Tongue (tissue), 2 donors: ENCODE measurements around the gene GTF2H1. TPM values are rescaled to one million over a fixed set of nuclear protein-coding genes. Genes with fewer than 3 reads are reported as not detected.
"Not testable (repeated sequence)": the region's sequence is repeated elsewhere in the genome, so short reads cannot be mapped to it uniquely, and the experiment has no call there.

Experiments
- DNase-seq: peaks from one replicate; pipeline ENCODE4 v3.0.0-alpha.2; 2015
- total RNA-seq: library from RNA; depleted of rRNA; stranded (reverse); fragments of >200 nt; gene quantifications from one replicate; pipeline ENCODE4 v1.2.3, GENCODE V29; 2014

The GTF2H1 gene
- total RNA-seq, 1 donor from 2014 or later: 69.6 TPM

- DNase-seq: no peak
Measured at GRCh38 chr11:18319914-18320313, 2.5 kb upstream of the GTF2H1 start.

- DNase-seq: no peak
Measured at GRCh38 chr11:18320617-18321016, 1.8 kb upstream of the GTF2H1 start.

GRCh38 chr11:18321578-18321968 lies 794 bp upstream of the GTF2H1 start:
- DNase-seq: peak; percentile 25

GRCh38 chr11:18322818-18323570 lies 627 bp downstream of the GTF2H1 start:
- DNase-seq: no peak

GRCh38 chr11:18323881-18324280 lies 1.5 kb downstream of the GTF2H1 start:
- DNase-seq: not testable (repeated sequence)

- DNase-seq: no peak
Measured at GRCh38 chr11:18324381-18324780, 2.0 kb downstream of the GTF2H1 start.

GRCh38 chr11:18329196-18329870 lies 7.0 kb downstream of the GTF2H1 start:
- no peak for DNase-seq

GRCh38 chr11:18330921-18331320 lies 8.6 kb downstream of the GTF2H1 start:
- no peak for DNase-seq

GRCh38 chr11:18332302-18332701 lies 9.9 kb downstream of the GTF2H1 start:
- DNase-seq: no peak

GRCh38 chr11:18332891-18333290 lies 10.5 kb downstream of the GTF2H1 start:
- no peak for DNase-seq

GRCh38 chr11:18347471-18348125 lies 25.2 kb downstream of the GTF2H1 start:
- DNase-seq: no peak

- no peak for DNase-seq
Measured at GRCh38 chr11:18352581-18352980, 30.2 kb downstream of the GTF2H1 start.

GRCh38 chr11:18358646-18359045 lies 36.3 kb downstream of the GTF2H1 start:
- no peak for DNase-seq

- no peak for DNase-seq
Measured at GRCh38 chr11:18361154-18361553, 38.8 kb downstream of the GTF2H1 start.

GRCh38 chr11:18364495-18365073 lies 42.2 kb downstream of the GTF2H1 start:
- no peak for DNase-seq

- DNase-seq: no peak
Measured at GRCh38 chr11:18365741-18366140, 43.4 kb downstream of the GTF2H1 start.

- no peak for DNase-seq
Measured at GRCh38 chr11:18366286-18366685, 43.9 kb downstream of the GTF2H1 start.

- no peak for DNase-seq
Measured at GRCh38 chr11:18367431-18367830, 45.1 kb downstream of the GTF2H1 start.

- no peak for DNase-seq
Measured at GRCh38 chr11:18368221-18368620, 45.9 kb downstream of the GTF2H1 start.

- DNase-seq: peak; percentile 42
Measured at GRCh38 chr11:18369398-18369797, 47.0 kb downstream of the GTF2H1 start.

- DNase-seq: no peak
Measured at GRCh38 chr11:18371279-18371678, 48.9 kb downstream of the GTF2H1 start.

GRCh38 chr11:18372201-18372600 lies 49.8 kb downstream of the GTF2H1 start:
- DNase-seq: no peak

GRCh38 chr11:18374956-18375355 lies 52.6 kb downstream of the GTF2H1 start:
- DNase-seq: no peak
